ENCODE measurements around the gene DOLK.

DOLK gene

GRCh38 chr9:128936171-128936865, 11.1 kb downstream of the DOLK start:
- DNase-seq (ENCODE audit: extremely low read depth in 1 of 2, low read depth in 1 of 2): no peak

DNA sequence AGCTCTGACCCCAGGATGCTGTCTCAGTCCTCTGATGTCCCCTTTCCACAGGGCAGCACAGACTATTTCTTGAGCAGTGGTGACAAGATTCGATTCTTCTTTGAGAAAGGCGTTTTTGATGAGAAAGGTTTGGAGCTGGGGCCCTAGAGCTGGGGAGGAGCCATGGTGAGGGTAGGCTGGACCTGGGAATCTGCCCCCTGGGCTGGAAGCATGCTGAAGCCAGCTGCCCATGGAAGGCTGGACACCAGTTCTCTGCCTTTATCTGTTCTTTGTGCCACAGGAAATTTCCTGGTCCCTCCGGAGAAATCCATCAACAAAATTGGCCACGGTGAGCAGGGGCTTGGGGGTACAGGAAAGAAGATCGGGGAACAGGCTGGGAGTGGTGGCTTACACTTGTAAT, 13.7 kb downstream of the DOLK start:
- no peak for DNase-seq (ENCODE audit: extremely low read depth in 1 of 2, low read depth in 1 of 2)

DNA sequence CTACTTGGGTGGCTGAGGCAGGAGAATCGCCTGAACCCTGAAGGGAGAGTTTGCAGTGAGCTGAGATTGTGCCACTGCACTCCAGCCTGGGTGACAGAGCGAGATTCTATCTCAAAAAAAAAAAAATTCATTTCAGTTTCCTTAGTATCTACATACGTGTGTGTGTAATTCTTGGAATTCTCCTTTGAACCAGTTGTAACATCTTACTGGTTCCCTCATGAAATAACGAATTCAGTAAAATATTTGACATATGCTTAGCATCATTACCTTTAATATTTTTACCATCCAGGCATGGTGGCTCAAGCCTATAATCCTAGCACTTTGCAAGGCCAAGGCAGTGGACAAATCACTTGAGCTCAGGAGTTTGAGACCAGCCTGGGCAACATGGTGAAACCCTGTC, 17.8 kb downstream of the DOLK start:
- no peak for DNase-seq (ENCODE audit: extremely low read depth in 1 of 2, low read depth in 1 of 2)

DNA sequence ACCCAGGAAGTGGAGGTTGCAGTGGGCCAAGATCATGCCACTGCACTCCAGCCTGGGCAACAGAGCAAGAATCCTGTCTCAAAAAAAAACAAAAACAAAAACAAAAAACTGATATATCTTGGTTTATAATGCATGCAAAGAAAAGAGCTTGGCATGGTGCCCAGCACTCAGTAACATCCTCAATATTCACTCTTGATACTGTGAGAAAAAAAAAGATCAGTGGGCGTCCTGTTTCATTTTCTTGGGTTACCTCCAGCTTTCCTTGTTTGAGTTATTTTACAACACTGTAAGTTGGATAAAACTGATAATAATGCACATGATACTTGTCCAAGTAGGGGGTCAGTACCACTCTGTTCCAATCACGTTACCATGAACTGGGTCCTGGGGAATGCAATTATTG, 18.8 kb downstream of the DOLK start:
- DNase-seq (ENCODE audit: extremely low read depth in 1 of 2, low read depth in 1 of 2): no peak

- peak in 1 of 2 donors; percentile 35 for DNase-seq (ENCODE audit: extremely low read depth in 1 of 2, low read depth in 1 of 2)
These were observed 19.5 kb downstream of the DOLK start for GRCh38 chr9:128927731-128928411.

GRCh38 chr9:128923493-128923883, 23.9 kb downstream of the DOLK start:
- no peak for DNase-seq (ENCODE audit: extremely low read depth in 1 of 2, low read depth in 1 of 2)

- no peak for DNase-seq (ENCODE audit: extremely low read depth in 1 of 2, low read depth in 1 of 2)
These were observed 25.3 kb downstream of the DOLK start for GRCh38 chr9:128921881-128922763.

DNA sequence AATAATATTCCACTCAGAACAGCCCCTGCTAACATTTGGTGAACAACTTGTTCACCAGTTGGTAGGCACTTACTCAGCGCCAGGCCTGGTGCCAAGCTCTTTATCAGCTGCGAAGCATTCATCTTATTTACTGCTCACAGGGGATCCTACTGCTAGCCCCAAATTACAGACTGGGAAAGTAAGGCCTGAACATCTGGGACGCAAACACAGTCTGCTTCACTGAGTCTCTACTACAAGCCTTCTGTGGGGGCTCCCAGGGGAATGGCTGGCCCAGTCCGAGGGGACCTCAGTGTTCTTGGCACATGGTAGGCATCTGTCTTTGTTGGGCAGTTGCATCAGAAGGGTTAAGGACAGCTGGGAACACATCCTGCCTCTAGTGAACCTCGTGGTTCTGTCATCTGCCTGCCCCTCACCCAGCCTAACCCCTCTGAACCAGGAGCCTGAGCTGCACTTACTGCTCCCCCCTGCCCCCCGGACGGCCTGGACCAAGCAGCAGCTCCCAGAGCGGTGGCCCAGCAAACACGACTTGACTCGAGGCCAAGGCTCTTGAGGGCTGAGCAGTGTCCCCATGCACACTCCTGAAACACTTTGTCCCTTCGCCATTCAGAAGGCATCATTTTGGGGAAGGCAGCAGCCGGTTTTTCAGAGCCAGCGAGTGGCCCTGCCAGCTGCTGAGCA, 26.9 kb downstream of the DOLK start, which contains the start of gene PHYHD1:
TSS of gene PHYHD1 (plus strand) at position 602 of the 678 bp plus-strand sequence. CDS start 1,342 bp downstream, outside the sequence.
- no peak for DNase-seq (ENCODE audit: extremely low read depth in 1 of 2, low read depth in 1 of 2)

DNA sequence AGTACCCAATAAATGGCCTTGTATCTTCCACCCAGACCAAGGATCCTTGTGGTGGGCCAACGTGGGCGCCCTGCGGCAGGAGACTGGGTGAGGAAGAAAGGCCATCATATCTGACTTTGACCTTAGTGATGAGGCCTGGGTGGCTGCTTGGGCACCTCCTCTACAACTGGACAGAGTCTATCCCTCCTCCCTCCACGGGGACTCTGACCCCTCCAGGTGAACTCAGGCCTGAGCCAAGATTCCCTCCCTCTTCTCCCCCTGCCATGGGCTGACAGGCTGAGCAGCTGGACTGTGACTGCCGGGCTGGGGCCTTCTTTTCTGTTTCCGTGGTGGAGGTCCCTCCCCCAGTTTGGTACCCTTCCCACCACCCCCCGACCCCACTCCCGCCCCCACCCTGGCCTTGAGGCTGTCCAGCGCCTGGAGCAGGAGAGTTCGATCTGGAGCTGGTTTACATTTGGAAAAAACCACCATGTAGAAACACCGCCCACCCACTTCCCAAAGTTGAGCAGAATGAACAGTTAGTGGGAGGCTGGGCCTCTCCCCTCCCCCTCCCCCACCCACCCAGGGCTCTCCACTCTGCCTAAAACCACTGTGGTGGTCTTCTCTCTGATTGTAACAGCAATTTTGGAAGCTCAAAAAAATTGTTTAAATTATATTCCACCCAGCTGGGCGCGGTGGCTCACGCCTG, 27.9 kb downstream of the DOLK start:
- DNase-seq (ENCODE audit: extremely low read depth in 1 of 2, low read depth in 1 of 2): no peak

DNA sequence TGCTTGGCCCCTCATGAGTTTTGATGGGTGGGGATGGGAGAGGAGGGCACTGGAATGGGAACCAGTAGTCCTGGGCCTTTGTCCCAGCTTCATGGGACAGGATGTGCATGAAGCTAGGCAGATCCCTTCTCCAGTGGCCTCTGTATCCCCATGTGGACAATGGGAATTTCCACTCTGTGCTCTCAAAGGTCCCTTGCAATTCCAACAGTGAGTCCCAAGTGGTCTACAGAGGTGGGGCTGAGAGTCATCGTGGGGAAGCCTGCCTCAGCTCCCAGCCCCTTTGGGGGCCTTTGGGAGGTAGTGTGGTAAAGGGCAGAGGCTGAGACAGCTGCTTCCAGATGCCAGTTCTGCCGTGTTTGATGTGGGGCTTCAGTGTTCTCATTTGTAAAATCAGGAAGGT, 28.5 kb downstream of the DOLK start:
- DNase-seq (ENCODE audit: extremely low read depth in 1 of 2, low read depth in 1 of 2): no peak

GRCh38 chr9:128917151-128917849, 30.1 kb downstream of the DOLK start:
- no peak for DNase-seq (ENCODE audit: extremely low read depth in 1 of 2, low read depth in 1 of 2)

- DNase-seq (ENCODE audit: extremely low read depth in 1 of 2, low read depth in 1 of 2): no peak
These were observed 30.7 kb downstream of the DOLK start for GRCh38 chr9:128916745-128917144.

DNA sequence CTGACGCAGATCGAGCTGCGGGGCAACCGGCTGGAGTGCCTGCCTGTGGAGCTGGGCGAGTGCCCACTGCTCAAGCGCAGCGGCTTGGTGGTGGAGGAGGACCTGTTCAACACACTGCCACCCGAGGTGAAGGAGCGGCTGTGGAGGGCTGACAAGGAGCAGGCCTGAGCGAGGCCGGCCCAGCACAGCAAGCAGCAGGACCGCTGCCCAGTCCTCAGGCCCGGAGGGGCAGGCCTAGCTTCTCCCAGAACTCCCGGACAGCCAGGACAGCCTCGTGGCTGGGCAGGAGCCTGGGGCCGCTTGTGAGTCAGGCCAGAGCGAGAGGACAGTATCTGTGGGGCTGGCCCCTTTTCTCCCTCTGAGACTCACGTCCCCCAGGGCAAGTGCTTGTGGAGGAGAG, 31.2 kb downstream of the DOLK start:
- DNase-seq (ENCODE audit: extremely low read depth in 1 of 2, low read depth in 1 of 2): no peak

DNA sequence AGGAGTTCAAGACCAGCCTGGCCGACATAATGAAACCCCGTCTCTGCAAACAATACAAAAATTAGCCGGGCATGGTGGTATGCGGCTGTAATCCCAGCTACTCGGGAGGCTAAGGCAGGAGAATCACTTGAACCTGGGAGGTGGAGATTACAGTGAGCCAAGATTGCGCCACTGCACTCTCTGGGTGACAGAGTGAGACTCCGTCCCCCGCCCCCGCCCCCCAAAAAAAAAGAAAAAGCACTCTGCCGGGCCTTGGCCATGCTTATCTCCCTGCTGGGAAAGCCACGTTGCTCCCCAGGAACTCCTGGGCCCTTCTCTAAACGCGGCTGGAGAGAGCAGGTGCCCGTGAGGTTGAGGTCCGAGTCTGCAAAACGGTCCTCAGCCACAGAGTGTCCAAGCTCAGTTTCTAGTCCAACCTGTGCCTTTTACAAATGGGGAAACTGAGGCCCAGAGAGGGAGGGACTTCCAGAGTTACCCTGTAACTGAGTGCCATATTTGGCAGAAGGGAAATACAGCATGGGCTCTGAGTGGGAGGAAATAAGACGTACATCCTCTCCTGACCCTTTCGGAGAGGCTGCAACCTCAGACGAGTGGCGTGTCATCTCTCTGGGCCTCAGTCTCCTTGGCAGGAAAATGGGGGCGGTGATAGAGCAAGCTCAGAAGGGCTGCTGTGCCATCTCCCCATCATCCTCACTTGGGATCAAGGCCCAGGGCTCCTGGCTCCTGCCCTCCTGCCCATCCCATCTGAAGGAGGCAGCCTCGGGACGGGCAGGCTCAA, 33.2 kb downstream of the DOLK start:
- no peak for DNase-seq (ENCODE audit: extremely low read depth in 1 of 2, low read depth in 1 of 2)

DNA sequence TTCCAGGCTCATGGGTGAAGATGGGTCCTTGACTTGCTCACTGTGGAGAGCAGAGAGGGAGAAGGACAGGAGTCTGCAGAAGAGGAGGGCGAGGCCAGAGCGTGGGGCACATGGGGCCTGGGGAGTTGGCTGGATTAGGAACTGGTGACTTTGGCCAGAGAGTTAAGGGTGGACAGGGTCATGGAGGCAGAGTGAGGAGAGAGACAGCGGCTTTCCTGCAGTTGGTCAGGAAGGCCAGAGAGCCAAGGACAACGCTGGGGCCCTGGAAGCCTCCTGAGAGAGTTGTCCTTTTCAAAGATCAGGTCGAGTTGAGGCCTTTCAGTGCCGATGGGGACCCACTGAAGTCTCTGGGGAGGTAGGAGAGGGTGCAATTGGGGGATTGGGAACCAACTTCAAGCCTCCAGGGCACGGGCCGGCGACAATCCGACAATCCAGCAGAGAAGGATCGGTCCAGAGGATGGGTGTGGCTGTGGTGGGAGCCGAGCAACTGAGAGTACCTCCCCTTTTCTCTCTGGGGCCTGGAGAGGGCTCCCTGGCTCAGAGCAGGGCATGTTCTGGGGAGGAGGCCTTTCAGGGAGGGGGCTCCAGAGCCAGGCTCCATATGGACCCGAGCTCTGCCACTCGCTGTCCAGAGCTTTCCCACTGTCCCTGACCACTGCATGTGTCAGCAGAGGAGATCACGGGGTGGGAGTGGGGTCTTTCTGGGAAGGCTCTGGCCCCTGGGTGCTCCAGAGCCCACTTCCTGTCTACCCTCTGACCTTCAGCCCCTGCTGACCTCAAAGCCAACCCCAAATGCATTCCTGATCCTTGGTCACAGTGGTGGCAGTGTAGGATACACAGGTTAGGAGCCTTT, 34.1 kb downstream of the DOLK start:
- DNase-seq (ENCODE audit: extremely low read depth in 1 of 2, low read depth in 1 of 2): no peak

DNA sequence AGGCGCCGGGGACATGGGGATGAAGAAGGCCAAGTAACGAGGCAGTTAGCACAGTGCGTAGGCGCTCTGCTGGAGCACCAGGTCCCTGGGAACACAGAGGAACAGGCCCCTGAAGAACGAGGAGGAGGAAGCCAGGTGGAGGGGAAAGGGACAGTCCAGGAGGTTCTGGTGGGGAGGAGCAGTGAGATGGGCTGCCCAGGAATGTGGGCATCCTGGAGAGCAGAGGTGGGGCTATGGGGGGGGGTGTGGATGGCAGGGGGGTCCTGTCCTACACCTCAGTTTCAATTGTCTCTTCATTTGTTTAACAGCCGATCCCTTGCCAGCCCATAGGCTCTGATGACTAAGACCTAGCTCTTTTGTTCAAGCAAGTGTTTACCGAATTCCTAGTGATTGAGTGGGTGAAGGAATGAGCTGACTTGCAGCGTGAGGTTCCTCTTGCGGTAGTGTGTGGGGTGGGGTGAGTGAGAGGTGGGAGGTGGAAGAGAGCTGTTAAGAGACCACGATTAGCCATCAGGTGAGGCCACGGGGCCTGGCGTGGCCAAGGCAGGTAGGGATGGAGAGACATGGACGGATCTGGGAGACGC, 35.0 kb downstream of the DOLK start:
- no peak for DNase-seq (ENCODE audit: extremely low read depth in 1 of 2, low read depth in 1 of 2)

GRCh38 chr9:128911529-128912035, 35.8 kb downstream of the DOLK start:
- no peak for DNase-seq (ENCODE audit: extremely low read depth in 1 of 2, low read depth in 1 of 2)

DNA sequence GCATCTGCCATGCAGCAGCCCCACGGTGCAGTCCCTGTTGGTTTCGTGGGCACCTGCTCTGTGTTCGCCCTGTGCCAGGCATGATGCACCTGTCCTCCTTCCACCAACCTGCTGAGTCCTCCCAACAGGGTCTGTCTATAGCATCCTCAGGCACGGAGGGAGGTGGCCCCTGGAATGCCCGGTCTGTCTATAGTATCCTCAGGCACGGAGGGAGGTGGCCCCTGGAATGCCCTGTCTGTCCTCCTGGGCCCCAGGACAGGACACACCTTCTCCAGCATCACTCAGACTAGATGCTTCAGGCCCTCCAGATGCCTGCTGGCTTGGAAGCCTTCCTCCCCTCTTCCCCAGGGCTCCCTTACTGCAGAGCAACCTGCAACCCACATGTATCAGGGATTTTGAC, 36.5 kb downstream of the DOLK start:
- no peak for DNase-seq (ENCODE audit: extremely low read depth in 1 of 2, low read depth in 1 of 2)
